GM15510 (cell line): Measurements from ENCODE around the gene SLC34A3.

Experiments used
- POLR2A ChIP-seq: IDR thresholded peaks from 3 replicates; pipeline ENCODE4 v1.6.1; 2011; ENCODE audit warnings: borderline replicate concordance; ENCODE audit not compliant: insufficient read length; ENCODE audit errors: extremely low read depth

The SLC34A3 gene

DNA sequence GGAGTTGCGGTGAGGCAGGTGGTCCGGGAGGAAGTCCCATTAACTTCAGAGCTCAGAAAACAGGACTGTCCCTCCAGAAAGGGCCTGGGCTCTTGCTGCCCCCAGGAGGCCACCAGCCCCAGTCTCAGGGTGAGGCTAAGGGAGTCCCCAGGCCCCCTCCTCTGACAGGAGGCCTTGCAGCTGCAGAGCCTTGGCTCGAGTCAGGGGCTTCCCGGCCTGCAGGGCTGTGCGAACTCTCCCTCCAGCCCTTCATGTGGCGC lies 17.1 kb downstream of the SLC34A3 start:
- no peak for TF ChIP-seq POLR2A

DNA sequence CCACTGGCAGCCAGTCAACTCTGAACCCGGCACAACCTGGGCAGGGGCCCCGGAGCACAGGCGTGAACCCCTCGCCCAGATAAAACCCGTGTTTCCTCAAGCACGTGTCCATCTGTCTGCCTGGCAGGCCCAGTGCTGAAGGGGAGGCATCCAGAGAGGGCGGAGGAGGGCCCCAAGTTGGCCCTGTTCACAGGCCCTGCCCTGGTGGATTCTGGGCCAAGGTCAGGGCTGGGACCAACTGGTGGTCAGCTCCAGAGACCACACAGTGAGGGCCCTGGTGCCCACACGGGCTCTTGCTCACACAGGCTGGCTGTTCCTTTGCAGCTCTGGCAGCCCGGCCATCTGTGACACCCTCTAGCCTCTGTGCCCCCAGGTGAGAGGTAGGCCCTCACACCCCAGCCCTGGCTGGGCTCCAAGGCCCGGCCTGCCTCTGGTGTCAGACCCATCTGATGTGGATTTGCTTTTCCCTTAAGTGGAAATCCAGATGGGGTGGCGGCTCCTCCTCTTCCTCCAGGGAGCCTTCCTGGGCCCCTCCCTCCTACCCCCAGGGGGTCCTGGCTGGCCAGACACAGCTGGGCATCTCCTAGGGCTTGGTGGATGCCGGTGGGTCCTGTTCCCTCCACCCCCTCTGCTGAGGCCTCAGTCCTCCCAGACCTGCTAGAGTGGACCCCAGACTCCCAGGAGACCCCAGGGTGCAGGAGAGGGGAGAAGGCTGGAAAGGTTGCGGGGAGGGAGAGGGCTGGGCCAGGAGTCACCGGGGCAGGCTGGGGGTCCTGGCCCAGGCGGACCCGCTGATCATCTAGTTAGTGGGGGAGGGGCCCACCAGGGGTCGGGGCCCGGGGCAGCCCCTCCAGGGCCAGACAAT lies 19.9 kb downstream of the SLC34A3 start:
- no peak for TF ChIP-seq POLR2A

DNA sequence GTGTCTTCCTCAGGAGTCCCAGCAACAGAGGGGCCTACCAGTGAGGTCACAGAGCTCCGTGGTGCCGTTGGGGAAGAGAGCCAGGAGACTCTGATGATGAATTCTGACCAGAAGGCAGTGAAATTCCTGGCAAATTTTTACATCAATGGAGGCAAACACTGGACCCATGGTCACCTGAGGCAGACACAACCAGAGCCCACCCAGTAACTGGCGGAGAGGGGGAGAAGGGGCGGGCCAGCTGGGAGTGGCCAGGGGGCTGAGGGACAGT lies 20.4 kb downstream of the SLC34A3 start, which contains the start of gene STPG3:
STPG3 (plus strand) TSS at position 93 of the 268 bp plus-strand sequence; CDS start at position 94, 1 bp downstream.
- no peak for TF ChIP-seq POLR2A

DNA sequence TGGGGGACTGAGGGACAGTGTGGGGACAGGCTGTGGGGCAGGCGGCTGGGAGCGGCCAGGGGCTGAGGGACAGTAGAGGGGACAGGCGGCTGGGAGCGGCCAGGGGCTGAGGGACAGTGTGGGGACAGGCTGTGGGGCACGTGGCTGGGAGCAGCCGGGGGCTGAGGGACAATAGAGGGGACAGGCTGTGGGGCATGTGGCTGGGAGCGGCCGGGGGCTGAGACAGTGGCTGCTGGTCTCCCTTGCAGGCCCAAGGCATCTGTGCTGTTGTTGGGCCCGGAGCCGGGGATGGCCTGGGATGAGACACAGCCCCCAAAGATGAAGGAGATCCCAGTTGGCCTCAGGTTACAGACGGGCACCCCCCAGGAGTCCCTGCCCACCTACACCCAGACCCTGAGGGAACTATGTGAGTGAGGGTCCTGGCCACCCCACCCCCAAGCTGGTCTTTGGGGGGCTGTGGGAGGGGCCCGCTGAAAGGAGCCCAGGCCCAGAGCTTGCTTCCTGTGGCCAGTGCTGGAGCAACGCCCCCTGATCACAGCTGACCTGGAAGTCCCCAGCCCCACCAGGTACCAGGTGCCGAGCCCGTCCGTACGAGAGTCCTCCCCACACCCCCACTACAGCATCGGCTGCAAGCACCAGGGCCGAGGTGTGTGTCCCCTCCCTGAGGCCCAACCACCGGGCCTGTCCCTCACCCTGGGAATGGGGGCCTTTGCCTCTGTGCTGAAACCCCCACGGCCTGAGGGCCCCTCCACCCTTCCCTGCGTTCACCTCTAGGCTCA lies 21.0 kb downstream of the SLC34A3 start:
- no peak for TF ChIP-seq POLR2A

DNA sequence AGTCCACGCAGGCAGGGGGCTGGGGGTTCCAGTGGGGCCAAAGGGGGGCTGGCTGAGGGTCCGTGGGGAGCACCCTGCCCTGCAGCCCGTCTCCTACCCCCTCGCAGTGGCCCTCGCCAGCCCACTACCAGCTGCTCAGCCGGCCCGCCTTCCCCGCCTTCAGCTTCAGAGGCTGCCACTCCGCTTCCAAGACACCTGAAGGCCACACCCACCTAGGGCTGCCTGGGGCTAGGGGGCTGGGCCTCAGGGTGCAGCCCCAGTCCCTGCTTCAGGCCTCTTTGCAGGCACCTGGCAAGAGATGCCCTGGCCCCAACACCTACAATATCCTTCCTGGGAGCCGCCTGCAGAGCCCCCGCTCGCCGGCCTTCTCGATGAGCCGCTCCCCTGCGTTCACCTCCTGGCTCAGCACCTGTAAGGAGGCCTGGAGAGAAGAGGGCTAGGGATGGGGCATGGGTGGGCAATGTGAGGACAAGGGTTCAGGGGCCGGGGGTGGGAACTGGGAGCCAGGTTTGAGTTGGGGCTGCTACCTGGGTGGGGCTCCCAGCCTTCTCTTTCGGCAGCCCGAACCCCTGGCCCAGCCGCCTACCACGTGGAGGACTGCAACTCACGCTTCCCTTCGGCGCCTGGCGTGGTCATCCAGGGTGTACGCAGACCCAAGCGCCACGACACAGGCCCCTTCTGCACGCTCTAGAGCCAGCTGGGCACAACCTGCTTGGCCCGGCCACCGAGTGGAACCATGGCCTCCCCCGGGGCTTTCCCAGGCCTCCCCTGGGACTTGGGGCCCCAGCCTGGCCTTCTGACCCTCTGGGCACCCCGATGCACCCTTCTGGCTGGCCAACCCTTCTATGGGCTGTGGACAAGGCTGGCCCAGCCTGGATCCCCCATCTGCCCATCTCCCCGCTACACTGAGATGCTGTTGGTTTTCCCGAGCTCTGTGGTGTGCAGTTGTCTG lies 22.1 kb downstream of the SLC34A3 start:
- no peak for TF ChIP-seq POLR2A

DNA sequence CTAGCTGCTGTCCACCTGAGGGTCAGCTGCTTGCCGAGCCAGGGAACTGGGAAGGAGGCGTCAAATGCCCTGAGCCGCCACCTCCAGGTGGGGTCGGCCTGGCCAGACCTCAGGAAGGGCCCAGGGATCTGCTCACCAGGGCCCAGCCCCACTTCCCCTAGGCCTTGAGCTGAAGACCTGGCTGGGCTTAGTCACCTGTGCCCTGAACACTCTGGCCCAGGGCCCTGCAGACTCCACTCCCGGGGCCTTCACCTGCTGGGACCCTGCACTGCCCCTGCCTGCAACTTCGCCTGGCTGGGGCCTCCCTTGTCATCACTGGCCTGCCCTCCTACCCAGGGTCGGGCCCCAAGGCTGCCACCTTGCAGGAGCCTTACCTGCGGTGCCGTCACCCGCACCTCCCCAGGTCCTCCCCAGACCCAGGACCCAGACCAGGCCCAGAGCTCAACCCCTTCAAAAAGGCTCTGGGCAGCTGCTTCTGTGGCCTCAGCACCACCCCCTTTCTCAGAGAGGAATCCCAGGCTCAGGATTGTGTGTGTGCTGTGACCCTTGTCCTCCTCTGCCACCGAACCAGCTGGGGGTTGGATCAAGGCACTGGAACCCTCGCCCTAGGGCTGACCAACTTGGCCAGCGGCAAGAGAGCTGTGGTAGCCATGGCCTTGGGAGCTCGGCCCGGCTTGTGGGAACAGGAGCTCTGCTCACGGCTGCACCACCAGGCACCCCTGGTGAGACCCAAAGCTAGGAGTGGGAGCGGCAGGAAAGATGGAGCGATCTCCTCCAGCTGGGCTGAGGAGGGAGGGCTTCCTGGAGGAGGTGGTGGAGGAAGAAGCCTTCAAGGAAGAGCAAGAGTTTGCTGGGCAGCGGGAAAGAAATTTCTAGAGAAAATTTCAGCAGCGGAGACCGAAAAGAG lies 23.3 kb downstream of the SLC34A3 start:
- no peak for TF ChIP-seq POLR2A

DNA sequence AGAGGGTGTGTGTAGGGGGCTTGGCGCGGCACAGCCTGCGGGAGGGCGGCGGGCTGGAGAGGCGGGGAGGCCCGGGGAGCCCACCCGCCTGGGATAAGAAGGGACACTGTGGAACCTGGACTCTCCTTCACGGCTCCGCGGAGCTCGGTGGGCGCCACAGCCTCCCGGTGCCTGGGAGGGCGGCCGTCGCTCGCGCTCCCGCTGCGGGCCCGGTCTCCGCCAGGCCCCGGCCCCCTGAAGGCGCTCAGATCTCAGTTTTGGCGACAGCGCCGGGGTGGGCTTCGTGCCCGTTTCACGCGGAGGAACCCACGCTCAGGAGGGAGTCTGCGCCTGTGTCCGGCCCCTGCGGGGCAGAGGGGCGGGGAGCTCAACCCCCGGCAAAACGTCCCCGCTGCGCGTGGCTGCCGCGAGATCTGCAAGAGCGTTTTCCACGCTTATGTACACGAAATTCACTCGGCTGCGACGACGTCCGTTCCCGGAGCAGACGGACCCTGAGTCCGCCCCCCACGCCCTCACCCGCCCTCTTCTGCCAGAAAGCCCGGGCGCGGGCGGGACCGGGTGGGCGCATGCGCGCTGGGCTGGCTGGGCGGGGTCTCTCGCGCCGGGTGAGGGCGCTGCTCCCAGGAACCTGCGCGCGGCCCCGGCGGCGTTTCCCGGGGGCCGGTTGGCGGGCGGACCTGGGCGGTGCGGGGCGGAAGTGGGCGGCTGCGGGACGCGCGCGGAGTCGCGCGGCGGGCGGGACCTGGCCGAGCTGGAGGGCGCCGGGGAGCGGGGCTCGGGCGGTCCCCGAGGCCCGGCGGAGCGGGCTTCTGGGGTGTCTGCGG lies 24.1 kb downstream of the SLC34A3 start, which contains the start of gene NELFB:
NELFB (plus strand) TSS at position 704 of the 824 bp plus-strand sequence.
- TF ChIP-seq POLR2A = peak; percentile 83

DNA sequence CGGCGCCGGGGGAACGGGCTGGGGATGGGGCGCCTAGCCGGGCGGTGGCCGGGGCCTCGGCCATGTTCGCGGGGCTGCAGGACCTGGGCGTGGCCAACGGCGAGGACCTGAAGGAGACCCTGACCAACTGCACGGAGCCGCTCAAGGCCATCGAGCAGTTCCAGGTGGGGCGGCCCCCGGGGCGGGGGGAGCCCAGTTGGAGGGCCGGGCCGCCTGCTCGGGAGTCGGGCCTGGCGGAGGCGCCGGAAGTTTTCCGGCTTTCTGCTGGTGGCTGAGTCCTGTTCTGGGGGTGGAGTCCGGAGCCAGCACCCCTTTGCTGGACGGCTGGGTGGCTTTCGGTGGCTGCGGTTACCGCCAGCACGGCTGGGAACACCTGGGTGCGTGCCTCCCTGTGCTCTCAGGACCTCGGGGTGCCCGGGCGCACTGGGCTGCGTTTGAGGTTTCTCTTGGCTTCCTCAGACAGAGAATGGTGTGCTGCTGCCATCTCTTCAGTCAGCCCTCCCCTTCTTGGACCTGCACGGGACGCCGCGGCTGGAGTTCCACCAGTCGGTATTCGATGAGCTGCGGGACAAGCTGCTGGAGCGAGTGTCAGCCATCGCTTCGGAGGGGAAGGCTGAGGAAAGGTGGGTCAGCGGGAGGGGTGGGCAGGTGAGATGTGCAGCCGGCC lies 24.9 kb downstream of the SLC34A3 start:
- no peak for TF ChIP-seq POLR2A

DNA sequence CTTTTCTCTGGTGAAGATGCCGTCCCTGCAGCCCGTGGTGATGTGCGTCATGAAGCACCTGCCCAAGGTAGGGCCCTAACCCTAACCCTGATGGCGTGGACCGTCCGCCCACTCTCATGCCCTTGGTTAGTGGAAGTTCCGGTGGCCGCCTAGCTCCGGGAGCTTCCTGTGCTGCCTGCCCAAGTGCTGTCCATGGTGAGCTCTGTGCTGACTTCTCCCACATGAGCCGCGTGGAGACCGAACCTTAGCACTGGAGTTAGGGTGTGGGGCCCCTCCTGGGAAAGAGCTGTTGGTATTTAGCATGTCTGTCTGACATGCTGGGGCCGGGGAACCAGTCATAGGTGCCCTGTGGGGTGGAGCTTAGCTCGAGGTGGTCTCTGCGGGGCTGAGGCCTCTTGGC lies 25.7 kb downstream of the SLC34A3 start:
- TF ChIP-seq POLR2A = no peak

DNA sequence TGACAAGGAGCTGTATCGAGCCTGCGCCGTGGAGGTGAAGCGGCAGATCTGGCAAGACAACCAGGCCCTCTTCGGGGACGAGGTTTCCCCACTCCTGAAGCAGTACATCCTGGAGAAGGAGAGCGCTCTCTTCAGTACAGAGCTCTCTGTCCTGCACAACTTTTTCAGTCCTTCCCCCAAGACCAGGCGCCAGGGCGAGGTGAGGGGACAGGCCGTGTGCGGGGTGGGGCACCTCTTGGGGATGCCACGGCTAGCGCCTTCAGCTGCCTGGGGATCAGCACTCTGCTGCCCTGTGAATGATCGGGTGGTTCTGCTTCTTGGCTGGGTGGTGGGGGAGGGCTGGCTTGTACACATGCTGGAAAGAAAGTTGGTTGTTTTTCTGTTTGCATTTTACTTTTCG lies 26.2 kb downstream of the SLC34A3 start:
- no peak for TF ChIP-seq POLR2A

DNA sequence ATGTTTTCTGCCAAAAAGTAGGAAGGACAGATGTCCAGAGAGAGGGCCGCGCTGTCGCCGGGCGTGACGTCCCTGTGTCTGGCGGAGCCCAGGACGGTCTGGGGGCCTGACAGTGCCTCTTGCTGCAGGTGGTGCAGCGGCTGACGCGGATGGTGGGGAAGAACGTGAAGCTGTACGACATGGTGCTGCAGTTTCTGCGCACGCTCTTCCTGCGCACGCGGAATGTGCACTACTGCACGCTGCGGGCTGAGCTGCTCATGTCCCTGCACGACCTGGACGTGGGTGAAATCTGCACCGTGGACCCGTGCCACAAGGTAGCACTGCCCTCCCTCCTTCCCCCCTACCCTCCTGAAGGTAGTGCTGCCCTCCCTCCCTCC lies 32.2 kb downstream of the SLC34A3 start:
- TF ChIP-seq POLR2A = no peak

DNA sequence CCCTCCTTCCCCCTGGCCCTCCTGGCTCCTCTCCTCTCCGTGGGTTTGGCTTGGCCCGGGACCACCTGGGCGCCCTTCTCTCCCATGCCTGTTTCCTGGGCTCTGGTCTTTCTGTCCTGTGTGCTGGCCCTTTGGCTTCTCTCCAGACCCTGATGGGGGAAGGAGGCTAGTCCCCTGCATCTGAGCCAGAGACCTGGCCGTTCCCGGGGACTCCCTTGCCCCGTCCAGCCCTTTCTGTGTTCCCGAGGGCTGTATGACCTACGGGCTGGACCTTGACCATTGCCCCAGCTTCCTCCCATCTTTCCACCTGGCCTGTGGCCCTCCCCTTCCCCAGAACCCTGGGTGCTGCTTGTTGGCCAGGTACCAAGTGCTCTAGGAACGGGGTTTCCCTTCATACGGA lies 32.8 kb downstream of the SLC34A3 start:
- TF ChIP-seq POLR2A = no peak

DNA sequence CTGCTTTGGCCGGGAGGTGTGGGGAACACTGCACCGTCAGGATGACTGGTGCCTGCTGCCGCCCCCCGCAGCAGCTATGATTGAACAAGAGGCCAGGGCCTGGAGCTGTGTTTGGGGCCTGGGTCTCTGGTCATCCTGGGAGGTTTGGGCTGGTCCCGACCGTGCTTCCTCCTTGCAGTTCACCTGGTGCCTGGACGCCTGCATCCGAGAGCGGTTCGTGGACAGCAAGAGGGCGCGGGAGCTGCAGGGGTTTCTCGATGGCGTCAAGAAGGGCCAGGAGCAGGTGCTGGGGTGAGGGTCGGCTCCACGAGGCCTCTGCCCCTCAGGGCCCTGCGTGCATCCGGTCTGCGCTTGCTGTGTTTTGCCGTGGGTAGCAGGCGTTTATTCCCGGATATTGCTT lies 33.4 kb downstream of the SLC34A3 start:
- TF ChIP-seq POLR2A = no peak

DNA sequence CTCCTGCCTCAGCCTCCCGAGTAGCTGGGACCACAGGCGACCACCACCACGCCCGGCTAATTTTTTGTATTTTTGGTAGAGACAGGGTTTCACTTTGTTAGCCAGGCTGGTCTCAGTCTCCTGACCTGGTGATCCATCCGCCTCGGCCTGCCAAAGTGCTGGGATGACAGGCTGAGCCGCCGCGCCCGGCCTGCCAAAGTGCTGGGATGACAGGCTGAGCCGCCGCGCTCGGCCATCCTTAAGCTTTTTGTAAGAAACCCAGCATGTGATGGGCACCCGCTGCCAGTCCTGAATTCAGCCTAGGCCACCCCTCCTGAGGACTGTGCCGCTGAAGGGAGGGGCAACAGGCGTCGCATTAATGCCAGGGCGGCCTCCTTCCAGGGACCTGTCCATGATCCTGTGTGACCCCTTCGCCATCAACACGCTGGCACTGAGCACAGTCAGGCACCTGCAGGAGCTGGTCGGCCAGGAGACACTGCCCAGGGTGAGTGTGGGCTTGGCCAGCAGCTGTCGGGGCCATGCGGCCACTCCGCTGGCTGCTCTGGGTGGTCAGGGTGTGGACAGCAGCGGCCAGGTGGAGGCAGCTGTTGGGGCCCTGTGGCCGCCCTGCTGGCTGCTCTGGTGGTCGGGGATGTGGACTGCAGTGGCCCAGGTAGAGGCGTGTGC lies 34.9 kb downstream of the SLC34A3 start:
- no peak for TF ChIP-seq POLR2A
